A549 (cell line): Measurements from ENCODE around the gene UBAP2. TPM values are rescaled to one million over a fixed set of nuclear protein-coding genes. Genes with fewer than 3 reads are reported as not detected.

ENCODE experiments used
- ATAC-seq, 2 experiments: fragments of 200-7000 bp in 1 of 2; fragments of >200 bp in 1 of 2; cut with Nextera tagmentation in 1 of 2; cut with Tn5 transposase in 1 of 2; 3 replicates each; pipeline versions ENCODE4 v1.8.0 to v1.9.1; 2018 to 2020; ENCODE audit warnings: mild to moderate bottlenecking in 1 of 2, moderate library complexity in 1 of 2
- CTCF ChIA-PET: fragments of 300-600 bp; sonication (Branson Sonifier 250); formaldehyde crosslinking; extraction: SDS; loops from one replicate; lab custom pipeline; 2021; ENCODE audit warnings: antibody characterized with exemption, inconsistent platforms; lab: Yijun Ruan, JAX
- POLR2A ChIA-PET: fragments of 350-600 bp; formaldehyde crosslinking; extraction: SDS; loops from one replicate; lab custom pipeline; 2021; ENCODE audit warnings: antibody characterized with exemption, inconsistent platforms; lab: Yijun Ruan, JAX
- DNase-seq, 2 experiments: peaks; one replicate each; pipeline versions ENCODE4 v3.0.0 to v3.0.0-alpha.2; 2011 to 2016; ENCODE audit warnings: low read depth in 1 of 2, low spot score in 1 of 2
- FAIRE-seq: peaks from 2 replicates; lab custom pipeline; 2011; peaks lifted over from hg19 to GRCh38; lab: Jason Lieb, UNC
- H3K27ac ChIP-seq, 2 experiments: fragments of >200 bp; sonication (Bioruptor Twin); formaldehyde crosslinking; 3 replicates each; pipeline ENCODE4 v1.5.1; 2016 to 2017
- H3K4me1 ChIP-seq: fragments of >200 bp; sonication (Bioruptor Twin); formaldehyde crosslinking; 3 replicates; pipeline ENCODE4 v1.6.1; 2016
- H3K4me2 ChIP-seq: fragments of >200 bp; sonication (Bioruptor Twin); formaldehyde crosslinking; 3 replicates; pipeline ENCODE4 v1.6.1; 2016
- H3K4me3 ChIP-seq: fragments of >200 bp; sonication (Bioruptor Twin); formaldehyde crosslinking; 3 replicates; pipeline ENCODE4 v1.5.1; 2016
- H3K9me3 ChIP-seq: fragments of >200 bp; sonication (Bioruptor Twin); formaldehyde crosslinking; 3 replicates; pipeline ENCODE4 v1.6.1; 2016
- BHLHE40 ChIP-seq: IDR thresholded peaks from 2 replicates; pipeline ENCODE4 v1.6.1; 2012; ENCODE audit warnings: low read depth, low read length, inconsistent platforms
- CEBPB ChIP-seq, 2 experiments: fragments of >200 bp in 1 of 2; sonication (Bioruptor Twin) in 1 of 2; formaldehyde crosslinking in 1 of 2; IDR thresholded peaks; 2 replicates each; pipeline ENCODE4 v1.6.1; 2012 to 2016
- CHD2 ChIP-seq: fragments of 150-350 bp; IDR thresholded peaks from 2 replicates; pipeline ENCODE4 v1.6.1; 2014; ENCODE audit warnings: low read length; ENCODE audit not compliant: partially characterized antibody
- CHD4 ChIP-seq: fragments of 200-600 bp; sonication (generic); IDR thresholded peaks from 2 replicates; pipeline ENCODE4 v1.6.1; 2016; ENCODE audit warnings: antibody characterized with exemption, mild to moderate bottlenecking, borderline replicate concordance
- EHF ChIP-seq: fragments of 250-450 bp; sonication (Bioruptor Pico); IDR thresholded peaks from 2 replicates; pipeline ENCODE4 v1.5.0; 2020; ENCODE audit warnings: mild to moderate bottlenecking
- FOXS1 ChIP-seq: fragments of 250-450 bp; sonication (Bioruptor Pico); IDR thresholded peaks from 2 replicates; pipeline ENCODE4 v1.5.0; 2020; ENCODE audit warnings: mild to moderate bottlenecking, moderate library complexity
- GATA3 ChIP-seq: IDR thresholded peaks from 2 replicates; pipeline ENCODE4 v1.6.1; 2012; ENCODE audit warnings: borderline replicate concordance
- HDAC2 ChIP-seq: fragments of 200-600 bp; sonication (generic); IDR thresholded peaks from 2 replicates; pipeline ENCODE4 v1.6.1; 2016
- HOXA7 ChIP-seq: fragments of 250-450 bp; sonication (Bioruptor Pico); IDR thresholded peaks from 2 replicates; pipeline ENCODE4 v1.5.0; 2020; ENCODE audit warnings: mild to moderate bottlenecking, moderate library complexity
- HOXB13 ChIP-seq: fragments of 250-450 bp; sonication (Bioruptor Pico); IDR thresholded peaks from 2 replicates; pipeline ENCODE4 v1.5.0; 2020; ENCODE audit warnings: low read depth, mild to moderate bottlenecking, moderate library complexity
- HOXB5 ChIP-seq: fragments of 250-450 bp; sonication (Bioruptor Pico); IDR thresholded peaks from 2 replicates; pipeline ENCODE4 v1.5.0; 2020; ENCODE audit warnings: mild to moderate bottlenecking, moderate library complexity
- KDM1A ChIP-seq: fragments of 200-600 bp; sonication (generic); IDR thresholded peaks from 2 replicates; pipeline ENCODE4 v1.6.1; 2016; ENCODE audit warnings: low read depth, mild to moderate bottlenecking
- MAZ ChIP-seq: fragments of 150-350 bp; IDR thresholded peaks from 2 replicates; pipeline ENCODE4 v1.6.1; 2014; ENCODE audit warnings: antibody characterized with exemption, low read depth, low read length, borderline replicate concordance
- PHF8 ChIP-seq: fragments of 200-600 bp; sonication (generic); IDR thresholded peaks from 2 replicates; pipeline ENCODE4 v1.6.1; 2016; ENCODE audit warnings: low read depth, mild to moderate bottlenecking, antibody characterized with exemption, moderate library complexity, borderline replicate concordance
- SMC3 ChIP-seq: fragments of >200 bp; sonication (Bioruptor Twin); formaldehyde crosslinking; IDR thresholded peaks from 3 replicates; pipeline ENCODE4 v1.6.1; 2018; ENCODE audit warnings: inconsistent platforms
- SREBF2 ChIP-seq: fragments of 450-650 bp; IDR thresholded peaks from 2 replicates; pipeline ENCODE4 v1.6.1; 2014; ENCODE audit warnings: mild to moderate bottlenecking, moderate library complexity
- WGBS: methylation state at CpG from one replicate; pipeline ENCODE4 v1.1.6; 2017; ENCODE audit errors: missing lambda C conversion rate; 5-methylcytosine and 5-hydroxymethylcytosine counted together
- polyA plus RNA-seq, 4 experiments: library from polyadenylated mRNA; depleted of rRNA in 3 of 4; stranded (reverse); fragments of >200 nt; fragmentation: RNase III in 1 of 4; extraction: RNeasy Plus Mini Kit Qiagen cat#74134 plus additional on column Dnase treatment in 1 of 4; gene quantifications; 2 replicates in 3 of 4; 3 replicates in 1 of 4; pipeline ENCODE4 v1.2.3, GENCODE V29; 2011 to 2017
- TF ChIP-seq, protein P1 (sequence below): IDR thresholded peaks from 2 replicates; pipeline ENCODE4 v1.6.1; 2012
- TF ChIP-seq, protein P2 (sequence below): fragments of 250-450 bp; sonication (Bioruptor Pico); IDR thresholded peaks from 2 replicates; pipeline ENCODE4 v1.5.0; 2020; ENCODE audit warnings: low read depth, mild to moderate bottlenecking, moderate library complexity
- TF ChIP-seq, protein P3 (sequence below): fragments of 150-350 bp; IDR thresholded peaks from 2 replicates; pipeline ENCODE4 v1.6.1; 2014; ENCODE audit warnings: low read depth, mild to moderate bottlenecking, low read length
- TF ChIP-seq, protein P4 (sequence below): fragments of 200-600 bp; sonication (generic); IDR thresholded peaks from 2 replicates; pipeline ENCODE4 v1.6.1; 2016; ENCODE audit warnings: antibody characterized with exemption, mild to moderate bottlenecking, moderate library complexity

Gene UBAP2
- polyA plus RNA-seq, 2 of the 4 experiments (the other 2 are of a cell fraction) = 25.0 to 29.5 TPM

DNA sequence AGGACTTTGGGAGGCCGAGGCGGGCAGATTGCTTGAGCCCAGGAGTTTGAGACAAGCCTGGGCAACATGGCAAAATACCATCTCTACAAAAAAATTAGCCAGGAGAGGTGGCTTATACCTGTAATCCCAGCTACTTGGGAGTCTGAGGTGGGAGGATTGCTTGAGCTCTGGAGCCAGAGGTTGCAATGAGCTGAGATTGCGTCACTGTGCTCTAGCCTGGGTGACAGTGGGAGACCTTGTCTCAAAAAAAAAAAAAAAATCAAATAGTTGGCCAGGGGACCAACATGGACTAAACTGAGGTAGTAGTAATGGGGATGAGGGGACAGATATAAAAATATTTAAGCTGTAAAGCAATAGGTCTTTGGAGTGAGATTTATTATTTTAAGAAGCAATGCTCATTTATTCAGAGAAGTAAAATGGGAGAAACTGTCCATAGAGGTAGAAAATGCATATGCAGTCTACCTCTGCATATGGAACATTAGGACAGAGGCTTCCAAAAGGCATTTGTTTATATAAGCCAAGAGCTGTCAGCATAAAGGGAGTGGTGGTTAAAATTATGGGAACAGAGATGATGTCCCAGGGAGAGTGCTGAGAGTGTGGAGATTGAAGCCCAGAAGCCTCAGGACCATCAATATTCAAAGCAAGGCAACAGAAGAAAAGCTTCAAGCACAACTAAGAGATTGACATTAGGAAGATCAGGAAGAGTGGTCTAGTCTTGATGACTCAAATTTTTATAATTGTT lies 133.6 kb downstream of the UBAP2 start:
- TF ChIP-seq CHD2 (no peak), CEBPB (IDR thresholded peaks at IDR 0.05) (peak; percentile 24 to 68; a peak in 3 of 4 replicates)
- ChIA-PET POLR2A (no interaction called here), CTCF (interaction anchor here (0.6 to 5.5 kb wide), 3 partner anchors 10 to 148 kb away, joined by 3 to 43 read pairs (median 3); no protein-coding TSS in a partner anchor)
- WGBS = 97% methylated on average over 3 of the region's 3 CpGs
- no peak; a peak in 1 of 6 replicates for ATAC-seq
- no peak for FAIRE-seq
- H3K4me3 ChIP-seq = no peak overlapping the region
- DNase-seq = no peak
- no peaks in the 10 kb centered on the region for H3K4me1 ChIP-seq
- H3K27ac ChIP-seq = no peak overlapping the region
- no peak overlapping the region for H3K4me2 ChIP-seq
- no peaks in the 10 kb centered on the region for H3K9me3 ChIP-seq

DNA sequence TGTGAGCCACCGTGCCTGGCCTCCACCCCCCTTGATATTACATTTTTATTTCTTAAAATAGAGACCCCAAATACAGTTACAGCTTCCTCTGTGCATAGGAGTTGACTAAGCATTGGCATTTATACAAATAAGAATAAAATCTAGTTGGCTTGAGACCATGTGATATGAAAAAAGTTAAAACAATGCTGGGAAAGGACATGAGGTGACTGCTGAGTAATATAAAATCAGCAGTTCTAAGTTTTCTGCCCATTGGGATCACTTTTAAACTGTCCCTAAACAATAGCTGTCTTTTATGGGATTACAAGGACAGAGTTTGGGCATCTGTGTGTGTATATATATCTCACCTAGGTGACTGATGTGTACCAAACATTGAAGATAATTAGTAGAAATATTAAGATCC lies 135.1 kb downstream of the UBAP2 start:
- Histone ChIP-seq H3K4me2 (no peak overlapping the region), H3K27ac (no peak overlapping the region), H3K4me1 (no peaks in the 10 kb centered on the region), H3K9me3 (no peaks in the 10 kb centered on the region), H3K4me3 (no peak overlapping the region)
- DNase-seq = no peak
- TF ChIP-seq SREBF2 (no peak), HOXB13 (CRISPR knock-in tag) (no peak), SMC3 (no peak), MAZ (no peak), HOXB5 (CRISPR knock-in tag) (no peak), CHD4 (no peak), KDM1A (no peak), FOXS1 (CRISPR knock-in tag) (no peak), HDAC2 (no peak)
- TF ChIP-seq, protein P1, sequence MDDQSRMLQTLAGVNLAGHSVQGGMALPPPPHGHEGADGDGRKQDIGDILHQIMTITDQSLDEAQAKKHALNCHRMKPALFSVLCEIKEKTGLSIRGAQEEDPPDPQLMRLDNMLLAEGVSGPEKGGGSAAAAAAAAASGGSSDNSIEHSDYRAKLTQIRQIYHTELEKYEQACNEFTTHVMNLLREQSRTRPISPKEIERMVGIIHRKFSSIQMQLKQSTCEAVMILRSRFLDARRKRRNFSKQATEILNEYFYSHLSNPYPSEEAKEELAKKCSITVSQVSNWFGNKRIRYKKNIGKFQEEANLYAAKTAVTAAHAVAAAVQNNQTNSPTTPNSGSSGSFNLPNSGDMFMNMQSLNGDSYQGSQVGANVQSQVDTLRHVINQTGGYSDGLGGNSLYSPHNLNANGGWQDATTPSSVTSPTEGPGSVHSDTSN = no peak
- TF ChIP-seq, protein P2, sequence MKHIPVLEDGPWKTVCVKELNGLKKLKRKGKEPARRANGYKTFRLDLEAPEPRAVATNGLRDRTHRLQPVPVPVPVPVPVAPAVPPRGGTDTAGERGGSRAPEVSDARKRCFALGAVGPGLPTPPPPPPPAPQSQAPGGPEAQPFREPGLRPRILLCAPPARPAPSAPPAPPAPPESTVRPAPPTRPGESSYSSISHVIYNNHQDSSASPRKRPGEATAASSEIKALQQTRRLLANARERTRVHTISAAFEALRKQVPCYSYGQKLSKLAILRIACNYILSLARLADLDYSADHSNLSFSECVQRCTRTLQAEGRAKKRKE (CRISPR knock-in tag) = no peak
- POLR2A ChIA-PET = no interaction called here
- 64% methylated on average over 1 of the region's 1 CpG for WGBS
- CTCF ChIA-PET = interaction anchor here (0.7 to 5.5 kb wide), 6 partner anchors 8 to 160 kb away, joined by 3 to 43 read pairs (median 4); no protein-coding TSS in a partner anchor
- no peak for ATAC-seq
- FAIRE-seq = no peak

DNA sequence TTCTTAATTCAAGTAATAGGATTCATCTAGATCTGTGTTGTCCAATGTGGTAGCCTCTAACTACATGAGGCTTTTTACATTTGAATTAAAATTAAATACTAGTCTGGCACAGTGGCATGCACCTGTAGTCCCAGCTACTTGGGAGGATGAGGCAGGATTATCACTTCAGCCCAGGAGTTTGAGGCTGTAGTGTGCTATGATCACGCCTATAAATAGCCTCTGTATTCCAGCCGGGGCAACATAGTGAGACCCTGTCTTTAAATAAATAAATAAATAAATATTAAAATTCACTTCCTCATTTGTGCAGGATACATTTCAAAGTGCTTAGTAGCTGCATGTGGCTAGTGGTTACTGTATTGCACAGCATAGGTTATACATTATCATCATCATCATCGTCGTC lies 139.9 kb downstream of the UBAP2 start:
- 92% methylated on average over 4 of the region's 4 CpGs for WGBS
- ChIA-PET CTCF (no interaction called here), POLR2A (no interaction called here)
- DNase-seq = no peak
- Histone ChIP-seq H3K9me3 (no peaks in the 10 kb centered on the region), H3K4me1 (no peaks in the 10 kb centered on the region), H3K4me3 (no peak overlapping the region)
- no peak for ATAC-seq
- TF ChIP-seq EHF (CRISPR knock-in tag) (no peak), CEBPB (IDR thresholded peaks at IDR 0.05) (no peak), PHF8 (no peak), BHLHE40 (no peak), GATA3 (no peak), HOXA7 (no peak)
- TF ChIP-seq, protein P3, sequence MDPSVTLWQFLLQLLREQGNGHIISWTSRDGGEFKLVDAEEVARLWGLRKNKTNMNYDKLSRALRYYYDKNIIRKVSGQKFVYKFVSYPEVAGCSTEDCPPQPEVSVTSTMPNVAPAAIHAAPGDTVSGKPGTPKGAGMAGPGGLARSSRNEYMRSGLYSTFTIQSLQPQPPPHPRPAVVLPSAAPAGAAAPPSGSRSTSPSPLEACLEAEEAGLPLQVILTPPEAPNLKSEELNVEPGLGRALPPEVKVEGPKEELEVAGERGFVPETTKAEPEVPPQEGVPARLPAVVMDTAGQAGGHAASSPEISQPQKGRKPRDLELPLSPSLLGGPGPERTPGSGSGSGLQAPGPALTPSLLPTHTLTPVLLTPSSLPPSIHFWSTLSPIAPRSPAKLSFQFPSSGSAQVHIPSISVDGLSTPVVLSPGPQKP = no peak
- TF ChIP-seq, protein P4, sequence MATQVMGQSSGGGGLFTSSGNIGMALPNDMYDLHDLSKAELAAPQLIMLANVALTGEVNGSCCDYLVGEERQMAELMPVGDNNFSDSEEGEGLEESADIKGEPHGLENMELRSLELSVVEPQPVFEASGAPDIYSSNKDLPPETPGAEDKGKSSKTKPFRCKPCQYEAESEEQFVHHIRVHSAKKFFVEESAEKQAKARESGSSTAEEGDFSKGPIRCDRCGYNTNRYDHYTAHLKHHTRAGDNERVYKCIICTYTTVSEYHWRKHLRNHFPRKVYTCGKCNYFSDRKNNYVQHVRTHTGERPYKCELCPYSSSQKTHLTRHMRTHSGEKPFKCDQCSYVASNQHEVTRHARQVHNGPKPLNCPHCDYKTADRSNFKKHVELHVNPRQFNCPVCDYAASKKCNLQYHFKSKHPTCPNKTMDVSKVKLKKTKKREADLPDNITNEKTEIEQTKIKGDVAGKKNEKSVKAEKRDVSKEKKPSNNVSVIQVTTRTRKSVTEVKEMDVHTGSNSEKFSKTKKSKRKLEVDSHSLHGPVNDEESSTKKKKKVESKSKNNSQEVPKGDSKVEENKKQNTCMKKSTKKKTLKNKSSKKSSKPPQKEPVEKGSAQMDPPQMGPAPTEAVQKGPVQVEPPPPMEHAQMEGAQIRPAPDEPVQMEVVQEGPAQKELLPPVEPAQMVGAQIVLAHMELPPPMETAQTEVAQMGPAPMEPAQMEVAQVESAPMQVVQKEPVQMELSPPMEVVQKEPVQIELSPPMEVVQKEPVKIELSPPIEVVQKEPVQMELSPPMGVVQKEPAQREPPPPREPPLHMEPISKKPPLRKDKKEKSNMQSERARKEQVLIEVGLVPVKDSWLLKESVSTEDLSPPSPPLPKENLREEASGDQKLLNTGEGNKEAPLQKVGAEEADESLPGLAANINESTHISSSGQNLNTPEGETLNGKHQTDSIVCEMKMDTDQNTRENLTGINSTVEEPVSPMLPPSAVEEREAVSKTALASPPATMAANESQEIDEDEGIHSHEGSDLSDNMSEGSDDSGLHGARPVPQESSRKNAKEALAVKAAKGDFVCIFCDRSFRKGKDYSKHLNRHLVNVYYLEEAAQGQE = no peak
- TF ChIP-seq, all 56 proteins: peak for 0
- no peak for FAIRE-seq
- no peak overlapping the region for H3K4me2 ChIP-seq
- H3K27ac ChIP-seq = no peak overlapping the region
